HG03469 (cell line): ENCODE data around the gene MASTL.

ENCODE experiments used
- ATAC-seq: cut with Tn5 transposase; IDR thresholded peaks from one replicate; pipeline ENCODE4 v1.9.1; 2021; ENCODE audit warnings: mild to moderate bottlenecking, moderate library complexity, moderate number of reproducible peaks; ENCODE audit not compliant: unreplicated experiment

Gene MASTL

GRCh38 chr10:27225011-27225590, 69.9 kb downstream of the MASTL start:
- no peak for ATAC-seq

- no peak for ATAC-seq
Observed at GRCh38 chr10:27225642-27226257, 70.6 kb downstream of the MASTL start.

GRCh38 chr10:27230022-27230421, 74.9 kb downstream of the MASTL start:
- no peak for ATAC-seq

GRCh38 chr10:27235706-27236105, 80.6 kb downstream of the MASTL start:
- ATAC-seq: no peak
